WTC11 (cell line): Measurements from ENCODE around the gene C1QTNF12. TPM values are rescaled to one million over a fixed set of nuclear protein-coding genes. Genes with fewer than 3 reads are reported as not detected.

Experiments
- ATAC-seq: fragments of 200-7000 bp; cut with Tn5 transposase; 2 replicates; pipeline ENCODE4 v1.10.0; 2021; ENCODE audit warnings: mild to moderate bottlenecking, moderate library complexity
- CTCF ChIA-PET: fragments of 300-600 bp; sonication (Branson Sonifier 250); formaldehyde crosslinking; loops from one replicate; lab custom pipeline; 2021; ENCODE audit warnings: antibody characterized with exemption; lab: Charles Lee
- POLR2A ChIA-PET: fragments of 350-600 bp; sonication (Branson Sonifier 250); formaldehyde crosslinking; loops from one replicate; lab custom pipeline; 2021; ENCODE audit warnings: antibody characterized with exemption; lab: Charles Lee
- DNase-seq: peaks from one replicate; pipeline ENCODE4 v3.0.0; 2021; ENCODE audit warnings: low spot score
- H3K27ac Mint-ChIP-seq: 2 replicates; pipeline ENCODE4 v1.8.0; 2021; ENCODE audit warnings: mixed read lengths
- H3K27me3 Mint-ChIP-seq: 2 replicates; pipeline ENCODE4 v1.8.0; 2021; ENCODE audit warnings: low read depth, mild to moderate bottlenecking, moderate library complexity, mixed read lengths
- H3K36me3 Mint-ChIP-seq: 2 replicates; pipeline ENCODE4 v1.8.0; 2021; ENCODE audit warnings: mixed read lengths
- H3K4me1 Mint-ChIP-seq: 2 replicates; pipeline ENCODE4 v1.8.0; 2022; ENCODE audit warnings: mixed read lengths
- H3K4me3 Mint-ChIP-seq: 2 replicates; pipeline ENCODE4 v1.8.0; 2021; ENCODE audit warnings: mild to moderate bottlenecking, moderate library complexity, mixed read lengths
- H3K9me3 Mint-ChIP-seq: 2 replicates; pipeline ENCODE4 v1.8.0; 2021; ENCODE audit warnings: mixed read lengths
- AFF4 ChIP-seq: sonication (generic); formaldehyde crosslinking; IDR thresholded peaks from 2 replicates; pipeline ENCODE4 v1.8.1; 2023; ENCODE audit warnings: mild to moderate bottlenecking, missing genetic modification reagents, borderline replicate concordance
- ATF3 ChIP-seq: sonication (generic); formaldehyde crosslinking; conservative IDR thresholded peaks from 2 replicates; pipeline ENCODE4 v1.8.1; 2022; ENCODE audit warnings: mild to moderate bottlenecking, missing genetic modification reagents
- E2F1 ChIP-seq: sonication (generic); formaldehyde crosslinking; IDR thresholded peaks from 2 replicates; pipeline ENCODE4 v1.8.0; 2022; ENCODE audit warnings: mild to moderate bottlenecking, missing genetic modification reagents
- FOXK1 ChIP-seq: sonication (generic); formaldehyde crosslinking; IDR thresholded peaks from 2 replicates; pipeline ENCODE4 v1.8.0; 2022; ENCODE audit warnings: mild to moderate bottlenecking, moderate library complexity, missing genetic modification reagents
- FOXP1 ChIP-seq: sonication (generic); formaldehyde crosslinking; IDR thresholded peaks from 2 replicates; pipeline ENCODE4 v1.8.0; 2022; ENCODE audit warnings: missing genetic modification reagents, mild to moderate bottlenecking, moderate library complexity, borderline replicate concordance
- GTF2I ChIP-seq: fragments of 250-450 bp; sonication (Bioruptor Pico); conservative IDR thresholded peaks from 2 replicates; pipeline ENCODE4 v1.4.0; 2021; ENCODE audit warnings: mild to moderate bottlenecking
- IRF1 ChIP-seq: sonication (generic); formaldehyde crosslinking; IDR thresholded peaks from 2 replicates; pipeline ENCODE4 v1.8.0; 2023; ENCODE audit warnings: missing genetic modification reagents
- KAT7 ChIP-seq: sonication (generic); formaldehyde crosslinking; IDR thresholded peaks from 2 replicates; pipeline ENCODE4 v1.8.1; 2023; ENCODE audit warnings: missing genetic modification reagents, mild to moderate bottlenecking, borderline replicate concordance
- NFATC4 ChIP-seq: fragments of 250-450 bp; sonication (Bioruptor Pico); IDR thresholded peaks from 2 replicates; pipeline ENCODE4 v1.9.0; 2021; ENCODE audit warnings: mild to moderate bottlenecking
- NFE2L1 ChIP-seq: sonication (generic); formaldehyde crosslinking; IDR thresholded peaks from 2 replicates; pipeline ENCODE4 v1.8.1; 2023; ENCODE audit warnings: missing genetic modification reagents
- PRDM15 ChIP-seq: sonication (generic); formaldehyde crosslinking; IDR thresholded peaks from 2 replicates; pipeline ENCODE4 v1.8.0; 2022; ENCODE audit warnings: missing genetic modification reagents
- ZMAT4 ChIP-seq: fragments of 250-450 bp; sonication (Bioruptor Pico); IDR thresholded peaks from 2 replicates; pipeline ENCODE4 v1.9.0; 2021; ENCODE audit warnings: mild to moderate bottlenecking
- ZNF138 ChIP-seq: sonication (generic); formaldehyde crosslinking; conservative IDR thresholded peaks from 2 replicates; pipeline ENCODE4 v1.8.1; 2022; ENCODE audit warnings: mild to moderate bottlenecking, moderate library complexity, missing genetic modification reagents
- ZNF532 ChIP-seq: fragments of 250-450 bp; sonication (Bioruptor Pico); IDR thresholded peaks from 2 replicates; pipeline ENCODE4 v1.9.0; 2021; ENCODE audit warnings: mild to moderate bottlenecking, borderline replicate concordance
- total RNA-seq: library from RNA; stranded (reverse); gene quantifications from 3 replicates; pipeline ENCODE4 v1.2.3, GENCODE V29; 2021

The C1QTNF12 gene
- total RNA-seq, 1 experiment from 2014 or later: 10.3 TPM

- POLR2A ChIA-PET: interaction anchor here (1.2 kb wide), 1 partner anchor 21 kb away, joined by 4 read pairs; no protein-coding TSS in a partner anchor
- H3K4me1 Mint-ChIP-seq: no peaks in the 10 kb centered on the region
These were observed 30.5 kb downstream of the C1QTNF12 start for GRCh38 chr1:1215881-1216605.

More at GRCh38 chr1:1215881-1216605, 30.5 kb downstream of the C1QTNF12 start:
- CTCF ChIA-PET: no interaction called here
- Mint-ChIP-seq H3K36me3 (no peaks in the 10 kb centered on the region; the same call in 1 of the 2 replicates), H3K27ac (no peak overlapping the region), H3K27me3 (no peaks in the 10 kb centered on the region), H3K9me3 (no peaks in the 10 kb centered on the region), H3K4me3 (no peak overlapping the region)
- no peak for ATAC-seq
- TF ChIP-seq IRF1 (CRISPR knock-in tag) (no peak), ZNF138 (CRISPR knock-in tag) (no peak), FOXK1 (CRISPR knock-in tag) (no peak), ZNF532 (CRISPR knock-in tag) (no peak), FOXP1 (CRISPR knock-in tag) (no peak), E2F1 (CRISPR knock-in tag) (no peak), GTF2I (CRISPR knock-in tag) (no peak), NFE2L1 (CRISPR knock-in tag) (no peak), AFF4 (no peak), ATF3 (CRISPR knock-in tag) (no peak), KAT7 (CRISPR knock-in tag) (no peak), NFATC4 (no peak), ZMAT4 (no peak), PRDM15 (CRISPR knock-in tag) (no peak)
- no peak for DNase-seq
